ENCODE data around the gene ECT2L. TPM values are rescaled to one million over a fixed set of nuclear protein-coding genes. Genes with fewer than 3 reads are reported as not detected.

ECT2L gene
- total RNA-seq, 1 experiment from 2014 or later = not detected

GRCh38 chr6:138923561-138923960 lies 127.7 kb downstream of the ECT2L start:
- CTCF ChIA-PET = interaction anchor here (0.6 kb wide), 1 partner anchor 17 kb away, joined by 3 read pairs; no protein-coding TSS in a partner anchor
- Histone ChIP-seq H3K4me3 (ENCODE audit: low read depth, low read length, poor library complexity, severe bottlenecking) (no peak overlapping the region), H3K9me3 (ENCODE audit: low read depth, low read length, poor library complexity, severe bottlenecking) (no peaks in the 10 kb centered on the region), H3K27ac (ENCODE audit: low read depth, low read length, poor library complexity, severe bottlenecking) (no peak overlapping the region), H3K36me3 (ENCODE audit: insufficient read depth, low read length, poor library complexity, severe bottlenecking) (no peaks in the 10 kb centered on the region), H3K4me1 (ENCODE audit: insufficient read depth, low read length, poor library complexity, severe bottlenecking) (no peaks in the 10 kb centered on the region), H3K27me3 (replicated peaks; ENCODE audit: insufficient read depth, low read depth, low read length, poor library complexity) (no peaks in the 10 kb centered on the region)
- intact Hi-C loops (cut with micrococcal nuclease; ENCODE audit: unreplicated experiment) = no loop called here
- BruUV-seq (replicated peaks) = no TSS peak
- no peak for TF ChIP-seq CTCF (conservative IDR thresholded peaks at IDR 0.05; ENCODE audit: low read depth, low read length)
- TF ChIP-seq EZH2 (IDR thresholded peaks at IDR 0.05; ENCODE audit: borderline replicate concordance, low read depth, low read length, poor library complexity, severe bottlenecking) = no peak
- POLR2A ChIA-PET (ENCODE audit: low non-redundant PET) = no interaction called here
- no peak for DNase-seq (ENCODE audit: low spot score)

GRCh38 chr6:138925806-138926205 lies 129.9 kb downstream of the ECT2L start:
- no peak overlapping the region for H3K4me3 ChIP-seq (ENCODE audit: low read depth, low read length, poor library complexity, severe bottlenecking)
- H3K27ac ChIP-seq (ENCODE audit: low read depth, low read length, poor library complexity, severe bottlenecking) = no peak overlapping the region
- H3K9me3 ChIP-seq (ENCODE audit: low read depth, low read length, poor library complexity, severe bottlenecking) = no peaks in the 10 kb centered on the region
- no peaks in the 10 kb centered on the region for H3K27me3 ChIP-seq (replicated peaks; ENCODE audit: insufficient read depth, low read depth, low read length, poor library complexity)
- no peak for TF ChIP-seq EZH2 (IDR thresholded peaks at IDR 0.05; ENCODE audit: borderline replicate concordance, low read depth, low read length, poor library complexity, severe bottlenecking)
- TF ChIP-seq CTCF (conservative IDR thresholded peaks at IDR 0.05; ENCODE audit: low read depth, low read length) = no peak
- CTCF ChIA-PET = no interaction called here
- intact Hi-C loops (cut with micrococcal nuclease; ENCODE audit: unreplicated experiment) = no loop called here
- POLR2A ChIA-PET (ENCODE audit: low non-redundant PET) = no interaction called here
- no TSS peak for BruUV-seq (replicated peaks)
- no peaks in the 10 kb centered on the region for H3K4me1 ChIP-seq (ENCODE audit: insufficient read depth, low read length, poor library complexity, severe bottlenecking)
- peaks cover 4% of the 10 kb centered on the region for H3K36me3 ChIP-seq (ENCODE audit: insufficient read depth, low read length, poor library complexity, severe bottlenecking)
- no peak for DNase-seq (ENCODE audit: low spot score)

GRCh38 chr6:138926579-138926978 lies 130.7 kb downstream of the ECT2L start:
- POLR2A ChIA-PET (ENCODE audit: low non-redundant PET) = no interaction called here
- Histone ChIP-seq H3K36me3 (ENCODE audit: insufficient read depth, low read length, poor library complexity, severe bottlenecking) (peaks cover 4% of the 10 kb centered on the region), H3K4me1 (ENCODE audit: insufficient read depth, low read length, poor library complexity, severe bottlenecking) (no peaks in the 10 kb centered on the region), H3K4me3 (ENCODE audit: low read depth, low read length, poor library complexity, severe bottlenecking) (no peak overlapping the region), H3K9me3 (ENCODE audit: low read depth, low read length, poor library complexity, severe bottlenecking) (no peaks in the 10 kb centered on the region), H3K27me3 (replicated peaks; ENCODE audit: insufficient read depth, low read depth, low read length, poor library complexity) (no peaks in the 10 kb centered on the region), H3K27ac (ENCODE audit: low read depth, low read length, poor library complexity, severe bottlenecking) (no peak overlapping the region)
- no TSS peak for BruUV-seq (replicated peaks)
- CTCF ChIA-PET = no interaction called here
- TF ChIP-seq CTCF (conservative IDR thresholded peaks at IDR 0.05; ENCODE audit: low read depth, low read length) = no peak
- TF ChIP-seq EZH2 (IDR thresholded peaks at IDR 0.05; ENCODE audit: borderline replicate concordance, low read depth, low read length, poor library complexity, severe bottlenecking) = no peak
- DNase-seq (ENCODE audit: low spot score) = no peak
- intact Hi-C loops (cut with micrococcal nuclease; ENCODE audit: unreplicated experiment) = no loop called here
